Endodermal cell (in vitro differentiated cells): ENCODE results near the gene PRTG. TPM values are rescaled to one million over a fixed set of nuclear protein-coding genes. Genes with fewer than 3 reads are reported as not detected.
"Not testable (repeated sequence)": the region's sequence is repeated elsewhere in the genome, so short reads cannot be mapped to it uniquely, and the experiment has no call there.

Experiments used
- DNase-seq: peaks from one replicate; pipeline ENCODE4 v3.0.0-alpha.2; 2017
- H3K27ac ChIP-seq: 2 replicates; pipeline ENCODE4 v1.5.1; 2013; ENCODE audit warnings: mild to moderate bottlenecking, low read depth, low read length, moderate library complexity
- H3K27me3 ChIP-seq: 2 replicates; pipeline ENCODE4 v1.6.1; 2013; ENCODE audit warnings: mild to moderate bottlenecking, low read length, moderate library complexity; ENCODE audit not compliant: insufficient read depth, control insufficient read depth, poor library complexity, severe bottlenecking
- H3K36me3 ChIP-seq: 2 replicates; pipeline ENCODE4 v1.7.0; 2013; ENCODE audit warnings: mild to moderate bottlenecking, low read length, moderate library complexity; ENCODE audit not compliant: control insufficient read depth, insufficient read depth
- H3K4me1 ChIP-seq: one replicate; pipeline ENCODE4 v1.7.0; 2013; ENCODE audit warnings: low read length; ENCODE audit not compliant: control insufficient read depth, insufficient read depth
- H3K4me3 ChIP-seq: 2 replicates; pipeline ENCODE4 v1.5.1; 2013; ENCODE audit warnings: mild to moderate bottlenecking, low read length, moderate library complexity
- H3K9ac ChIP-seq: 2 replicates; pipeline ENCODE4 v1.6.1; 2013; ENCODE audit warnings: mild to moderate bottlenecking, low read length, moderate library complexity; ENCODE audit not compliant: poor library complexity, severe bottlenecking; ENCODE audit errors: extremely low read depth
- H3K9me3 ChIP-seq: 2 replicates; pipeline ENCODE4 v1.6.1; 2013; ENCODE audit warnings: mild to moderate bottlenecking, low read length, moderate library complexity; ENCODE audit not compliant: control insufficient read depth
- H3K27ac Mint-ChIP-seq: 2 replicates; pipeline ENCODE4 v1.8.0; 2020; ENCODE audit warnings: mixed read lengths
- H3K27me3 Mint-ChIP-seq: 2 replicates; pipeline ENCODE4 v1.8.0; 2021; ENCODE audit warnings: mild to moderate bottlenecking, mixed read lengths; ENCODE audit not compliant: insufficient read depth
- H3K36me3 Mint-ChIP-seq: 2 replicates; pipeline ENCODE4 v1.8.0; 2020; ENCODE audit warnings: low read depth, mixed read lengths
- H3K4me1 Mint-ChIP-seq: 2 replicates; pipeline ENCODE4 v1.8.0; 2020; ENCODE audit warnings: mixed read lengths
- H3K4me3 Mint-ChIP-seq: 2 replicates; pipeline ENCODE4 v1.8.0; 2020; ENCODE audit warnings: mild to moderate bottlenecking, moderate library complexity, mixed read lengths
- H3K9me3 Mint-ChIP-seq: 2 replicates; pipeline ENCODE4 v1.8.0; 2020; ENCODE audit warnings: mild to moderate bottlenecking, mixed read lengths
- whole genome bisulfite sequencing, 2 experiments: methylation state at CpG; one replicate each; pipeline versions ENCODE4 v1.1.5 to v1.1.7; 2013; ENCODE audit warnings: missing lambda C conversion rate in 2 of 2, mixed read lengths in 1 of 2; ENCODE audit not compliant: insufficient coverage in 1 of 2, insufficient read length in 1 of 2; 5-methylcytosine and 5-hydroxymethylcytosine counted together
- total RNA-seq, 2 donors: library from RNA; stranded (reverse); fragmentation: NEBNext Ultra II Directional in 1 of 2; extraction: Animal tissue kit (Norgen Biotek cat#: 25700) in 1 of 2; gene quantifications; 2 replicates in 1 of 2; 3 replicates in 1 of 2; pipeline ENCODE4 v1.2.1, GENCODE V29; 2021
- TF ChIP-seq, protein P1 (sequence below): fragments of 200-600 bp; sonication (generic); conservative IDR thresholded peaks from 2 replicates; pipeline ENCODE4 v1.5.0; 2021; ENCODE audit warnings: antibody characterized with exemption, mild to moderate bottlenecking

PRTG gene
- total RNA-seq, 2 donors from 2014 or later = 32.6 to 51.5 TPM

DNA sequence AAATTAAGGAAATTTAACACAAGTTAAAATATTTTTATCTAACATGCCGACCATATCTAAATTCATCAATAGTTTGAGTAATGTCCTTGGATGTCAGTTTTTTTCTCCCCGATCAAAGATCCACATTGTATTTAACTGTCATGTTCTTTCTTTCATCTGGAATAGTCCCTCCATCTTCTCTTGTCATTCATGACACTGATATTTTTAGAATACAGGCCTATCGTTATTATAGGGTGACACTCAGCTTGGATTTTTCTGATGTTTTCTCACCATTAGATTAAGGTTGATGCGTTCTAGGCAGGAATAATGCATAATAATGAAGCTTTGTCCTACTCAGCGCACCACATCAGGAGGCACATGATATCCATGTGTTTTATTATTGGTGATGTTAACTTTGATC lies 141.6 kb downstream of the PRTG start:
- peaks cover 5% of the 10 kb centered on the region for H3K27me3 Mint-ChIP-seq
- no peaks in the 10 kb centered on the region for H3K36me3 Mint-ChIP-seq
- H3K9me3 Mint-ChIP-seq = peaks cover 10% of the 10 kb centered on the region
- no peak for DNase-seq
- peaks cover 6% of the 10 kb centered on the region for H3K9me3 ChIP-seq
- H3K36me3 ChIP-seq = no peaks in the 10 kb centered on the region
- TF ChIP-seq, protein P1, sequence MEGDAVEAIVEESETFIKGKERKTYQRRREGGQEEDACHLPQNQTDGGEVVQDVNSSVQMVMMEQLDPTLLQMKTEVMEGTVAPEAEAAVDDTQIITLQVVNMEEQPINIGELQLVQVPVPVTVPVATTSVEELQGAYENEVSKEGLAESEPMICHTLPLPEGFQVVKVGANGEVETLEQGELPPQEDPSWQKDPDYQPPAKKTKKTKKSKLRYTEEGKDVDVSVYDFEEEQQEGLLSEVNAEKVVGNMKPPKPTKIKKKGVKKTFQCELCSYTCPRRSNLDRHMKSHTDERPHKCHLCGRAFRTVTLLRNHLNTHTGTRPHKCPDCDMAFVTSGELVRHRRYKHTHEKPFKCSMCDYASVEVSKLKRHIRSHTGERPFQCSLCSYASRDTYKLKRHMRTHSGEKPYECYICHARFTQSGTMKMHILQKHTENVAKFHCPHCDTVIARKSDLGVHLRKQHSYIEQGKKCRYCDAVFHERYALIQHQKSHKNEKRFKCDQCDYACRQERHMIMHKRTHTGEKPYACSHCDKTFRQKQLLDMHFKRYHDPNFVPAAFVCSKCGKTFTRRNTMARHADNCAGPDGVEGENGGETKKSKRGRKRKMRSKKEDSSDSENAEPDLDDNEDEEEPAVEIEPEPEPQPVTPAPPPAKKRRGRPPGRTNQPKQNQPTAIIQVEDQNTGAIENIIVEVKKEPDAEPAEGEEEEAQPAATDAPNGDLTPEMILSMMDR = no peak
- no peak overlapping the region for H3K4me3 ChIP-seq
- 94 to 100% methylated on average over 5 of the region's 5 CpGs for WGBS, 2 experiments
- H3K9ac ChIP-seq = no peak overlapping the region
- H3K4me1 Mint-ChIP-seq = no peaks in the 10 kb centered on the region
- H3K4me3 Mint-ChIP-seq = no peak overlapping the region
- H3K4me1 ChIP-seq = no peaks in the 10 kb centered on the region
- H3K27ac Mint-ChIP-seq = no peak overlapping the region
- no peaks in the 10 kb centered on the region for H3K27me3 ChIP-seq
- no peak overlapping the region for H3K27ac ChIP-seq

DNA sequence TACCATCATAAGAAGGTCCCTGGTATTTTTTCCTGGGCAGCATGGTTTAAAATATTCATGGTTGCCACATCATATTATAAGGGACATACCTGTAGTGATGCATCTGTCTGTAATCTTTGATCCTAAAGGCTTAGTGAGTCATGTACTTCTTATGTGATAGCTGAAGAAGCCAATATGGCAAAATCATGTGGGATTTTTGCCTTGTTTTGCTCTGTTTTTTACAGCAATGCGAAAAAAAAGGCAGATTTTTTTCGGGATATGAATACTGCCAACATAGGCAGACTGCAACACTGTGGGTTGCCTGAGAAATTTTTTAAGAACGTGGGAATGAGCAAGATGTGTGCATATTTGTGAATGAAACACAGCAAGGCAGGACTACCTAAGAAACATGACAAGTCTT lies 143.5 kb downstream of the PRTG start:
- H3K36me3 Mint-ChIP-seq = no peaks in the 10 kb centered on the region
- H3K27ac Mint-ChIP-seq = no peak overlapping the region
- Histone ChIP-seq H3K36me3 (no peaks in the 10 kb centered on the region), H3K4me3 (no peak overlapping the region), H3K27me3 (no peaks in the 10 kb centered on the region), H3K9me3 (no peaks in the 10 kb centered on the region), H3K4me1 (no peaks in the 10 kb centered on the region), H3K27ac (no peak overlapping the region), H3K9ac (no peak overlapping the region)
- TF ChIP-seq, protein P1 = no peak
- peaks cover 9% of the 10 kb centered on the region for H3K27me3 Mint-ChIP-seq
- no peaks in the 10 kb centered on the region for H3K4me1 Mint-ChIP-seq
- H3K9me3 Mint-ChIP-seq = no peaks in the 10 kb centered on the region
- no peak overlapping the region for H3K4me3 Mint-ChIP-seq
- no peak for DNase-seq
- 83 to 90% methylated on average over 2 to 3 of the region's 3 CpGs for WGBS, 2 experiments

DNA sequence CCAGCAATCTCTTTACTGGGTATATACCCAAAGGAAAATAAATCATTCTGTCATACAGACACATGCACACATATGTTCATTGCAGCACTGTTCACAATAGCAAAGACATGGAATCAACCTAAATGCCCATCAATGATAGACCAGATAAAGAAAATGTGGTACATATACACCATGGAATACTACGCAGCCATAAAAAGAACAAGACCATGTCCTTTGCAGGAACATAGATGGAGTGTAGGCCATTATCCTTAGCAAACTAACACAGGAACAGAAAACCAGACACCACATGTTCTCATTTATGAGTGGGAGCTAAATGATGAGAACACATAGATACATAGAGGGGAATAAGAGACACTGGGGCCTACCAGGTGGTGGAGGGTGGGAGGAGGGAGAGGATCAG lies 149.9 kb downstream of the PRTG start:
- not testable (repeated sequence) for H3K4me1 ChIP-seq, H3K36me3 ChIP-seq, H3K9me3 ChIP-seq, H3K27ac ChIP-seq, H3K9ac ChIP-seq, H3K4me3 Mint-ChIP-seq, H3K4me1 Mint-ChIP-seq, H3K4me3 ChIP-seq, DNase-seq, H3K27ac Mint-ChIP-seq, H3K36me3 Mint-ChIP-seq, H3K9me3 Mint-ChIP-seq
- peaks cover 21% of the 10 kb centered on the region for H3K27me3 ChIP-seq
- H3K27me3 Mint-ChIP-seq = peaks cover 58% of the 10 kb centered on the region
- WGBS, 2 experiments = 86 to 100% methylated on average over 1 of the region's 1 CpG

DNA sequence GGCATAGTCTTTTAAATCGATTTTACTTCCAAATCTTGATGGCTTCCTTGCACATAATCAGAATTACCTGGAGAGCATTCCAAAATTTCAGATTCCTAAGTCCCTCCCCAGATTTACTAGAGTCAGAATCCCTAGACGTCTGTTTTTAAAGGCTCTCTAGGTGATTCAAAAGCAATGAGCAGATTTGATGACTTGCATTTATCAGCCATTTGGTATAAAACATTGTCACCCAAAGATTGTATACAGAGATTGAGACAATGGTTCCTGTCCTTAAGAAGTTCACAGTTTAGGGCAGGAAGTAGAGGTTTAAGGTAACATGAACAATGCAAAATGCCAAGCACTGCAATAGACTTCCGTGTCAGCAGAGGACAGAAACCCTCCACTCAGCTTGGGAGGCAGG lies 152.2 kb downstream of the PRTG start:
- Histone ChIP-seq H3K4me3 (no peak overlapping the region), H3K27ac (no peak overlapping the region), H3K9me3 (peaks cover 8% of the 10 kb centered on the region), H3K9ac (no peak overlapping the region), H3K4me1 (no peaks in the 10 kb centered on the region), H3K36me3 (no peaks in the 10 kb centered on the region), H3K27me3 (peaks cover 41% of the 10 kb centered on the region)
- no peak overlapping the region for H3K27ac Mint-ChIP-seq
- no peak overlapping the region for H3K4me3 Mint-ChIP-seq
- H3K9me3 Mint-ChIP-seq = peaks cover 7% of the 10 kb centered on the region
- WGBS, 2 experiments = 80 to 86% methylated on average over 3 of the region's 3 CpGs
- H3K27me3 Mint-ChIP-seq = peaks cover 58% of the 10 kb centered on the region
- H3K4me1 Mint-ChIP-seq = no peaks in the 10 kb centered on the region
- no peak for DNase-seq
- no peaks in the 10 kb centered on the region for H3K36me3 Mint-ChIP-seq
- TF ChIP-seq, protein P1 = no peak
